Measurements from ENCODE around the gene E4F1.

The E4F1 gene

GRCh38 chr16:2189252-2189893, 34.0 kb upstream of the E4F1 start:
- no peak for DNase-seq

GRCh38 chr16:2190002-2190658, 33.3 kb upstream of the E4F1 start:
- no peak for DNase-seq

- DNase-seq, result no peak
Observed at GRCh38 chr16:2190659-2191445, 32.5 kb upstream of the E4F1 start.

- no peak for DNase-seq
Observed at GRCh38 chr16:2191446-2191706, 32.0 kb upstream of the E4F1 start.

GRCh38 chr16:2194166-2194834, 29.1 kb upstream of the E4F1 start:
- no peak for DNase-seq

- DNase-seq, result peak; percentile 54
Observed at GRCh38 chr16:2194852-2195321, 28.5 kb upstream of the E4F1 start.

GRCh38 chr16:2195322-2196161, 27.8 kb upstream of the E4F1 start:
- DNase-seq, result peak; percentile 33

- peak; percentile 46 for DNase-seq
Observed at GRCh38 chr16:2196162-2196980, 27.0 kb upstream of the E4F1 start, which contains the start of gene CASKIN1. Gene CASKIN1 (minus strand): TSS chr16:2196605. CDS start chr16:2196432, 173 bp downstream.

- DNase-seq, result no peak
Observed at GRCh38 chr16:2196981-2197511, 26.3 kb upstream of the E4F1 start.

GRCh38 chr16:2197765-2198164, 25.6 kb upstream of the E4F1 start:
- peak; percentile 15 for DNase-seq

- no peak for DNase-seq
Observed at GRCh38 chr16:2198283-2198682, 25.1 kb upstream of the E4F1 start.

- peak; percentile 34 for DNase-seq
Observed at GRCh38 chr16:2199095-2199494, 24.3 kb upstream of the E4F1 start.

GRCh38 chr16:2199621-2200139, 23.7 kb upstream of the E4F1 start:
- DNase-seq, result no peak

GRCh38 chr16:2200313-2200712, 23.1 kb upstream of the E4F1 start:
- DNase-seq, result no peak

- DNase-seq, result peak; percentile 19
Observed at GRCh38 chr16:2203119-2203688, 20.2 kb upstream of the E4F1 start.

GRCh38 chr16:2204416-2205103, 18.8 kb upstream of the E4F1 start:
- no peak for DNase-seq

- DNase-seq, result peak; percentile 91
Observed at GRCh38 chr16:2205104-2205966, 18.1 kb upstream of the E4F1 start, which contains the start of gene MLST8. Gene MLST8 (plus strand): TSS chr16:2205454. CDS start chr16:2206086, 632 bp downstream.

GRCh38 chr16:2205967-2206313, 17.5 kb upstream of the E4F1 start:
- DNase-seq, result no peak

- DNase-seq, result peak; percentile 20
Observed at GRCh38 chr16:2206420-2206779, 17.0 kb upstream of the E4F1 start.

Measured in right hindlimb (tissue), 1 donor.